ENCODE measurements around the gene LDB3.

- TF ChIP-seq CTCF (conservative IDR thresholded peaks at IDR 0.05) (no peak), EZH2 (IDR thresholded peaks at IDR 0.05; ENCODE audit: low read depth) (no peak)
Measured at GRCh38 chr10:86687750-86688149, 19.4 kb downstream of the LDB3 start.
